Activated CD8-positive, alpha-beta memory T cell treated with anti-CD3 and anti-CD28 coated beads, Interleukin-2, amount 10 ng/mL, durations not matched to agents 7 days and 5 days (primary cell): Measurements from ENCODE around the gene SLC35G6. TPM values are rescaled to one million over a fixed set of nuclear protein-coding genes. Genes with fewer than 3 reads are reported as not detected.
"Not testable (repeated sequence)": the region's sequence is repeated elsewhere in the genome, so short reads cannot be mapped to it uniquely, and the experiment has no call there.

ENCODE experiments used
- ATAC-seq: fragments of 150-1000 bp; cut with Tn5 transposase; one replicate; pipeline ENCODE4 v1.10.0; 2021; ENCODE audit warnings: moderate library complexity
- CTCF ChIA-PET: fragments of 350-600 bp; sonication (Branson Sonifier 250); formaldehyde crosslinking; loops from one replicate; lab custom pipeline; 2021; ENCODE audit warnings: antibody characterized with exemption; lab: Charles Lee
- DNase-seq: peaks from one replicate; pipeline ENCODE4 v3.0.0-alpha.2; 2020
- H3K27ac Mint-ChIP-seq: one replicate; pipeline ENCODE4 v1.8.0; 2021; ENCODE audit warnings: mild to moderate bottlenecking, mixed read lengths
- H3K27me3 Mint-ChIP-seq: one replicate; pipeline ENCODE4 v1.8.0; 2021; ENCODE audit warnings: mixed read lengths
- H3K36me3 Mint-ChIP-seq: one replicate; pipeline ENCODE4 v1.8.0; 2021; ENCODE audit warnings: mild to moderate bottlenecking, mixed read lengths
- H3K4me1 Mint-ChIP-seq: one replicate; pipeline ENCODE4 v1.8.0; 2021; ENCODE audit warnings: mixed read lengths
- H3K4me3 Mint-ChIP-seq: one replicate; pipeline ENCODE4 v1.8.0; 2021; ENCODE audit warnings: mild to moderate bottlenecking, moderate library complexity, mixed read lengths
- H3K9me3 Mint-ChIP-seq: one replicate; pipeline ENCODE4 v1.8.0; 2022; ENCODE audit warnings: low read depth, mixed read lengths
- total RNA-seq, 2 experiments: library from RNA; stranded (reverse); gene quantifications; one replicate each; pipeline ENCODE4 v1.2.3, GENCODE V29; 2021

The SLC35G6 gene
- not detected for total RNA-seq

DNA sequence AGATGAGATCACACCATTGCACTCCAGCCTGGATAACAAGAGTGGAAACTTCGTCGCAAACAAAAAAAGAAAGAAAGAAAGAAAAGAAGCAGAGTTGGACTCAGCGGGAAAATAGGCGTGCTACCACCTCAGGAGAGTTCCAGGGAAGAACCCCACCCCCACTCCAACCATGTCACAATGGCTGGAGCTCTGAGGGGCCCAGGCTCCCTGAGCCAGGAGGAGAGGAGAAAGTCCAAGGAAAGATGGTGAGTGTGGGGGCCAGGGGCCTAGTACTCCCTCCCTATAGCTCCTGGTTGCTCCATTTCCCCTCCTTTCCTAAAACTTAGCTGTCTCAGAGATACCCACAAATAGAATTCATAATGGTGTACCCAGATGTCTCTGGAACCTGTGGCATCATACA is at the start of gene SLC35G6:
Gene SLC35G6 (plus strand): TSS at position 172 of the 400 bp plus-strand sequence. CDS start 71 bp downstream, at position 243.
- ATAC-seq, DNase-seq, H3K9me3 Mint-ChIP-seq, H3K27me3 Mint-ChIP-seq: not testable (repeated sequence)
- CTCF ChIA-PET, result interaction anchor here (3.6 kb wide), 1 partner anchor 45 kb away, joined by 21 read pairs; no protein-coding TSS in a partner anchor
- Mint-ChIP-seq H3K4me1 (peaks cover 66% of the 10 kb centered on the region), H3K36me3 (peaks cover 14% of the 10 kb centered on the region), H3K4me3 (peak within 1 kb of the TSS; percentile 93), H3K27ac (peak within 1 kb of the TSS; percentile 100)

DNA sequence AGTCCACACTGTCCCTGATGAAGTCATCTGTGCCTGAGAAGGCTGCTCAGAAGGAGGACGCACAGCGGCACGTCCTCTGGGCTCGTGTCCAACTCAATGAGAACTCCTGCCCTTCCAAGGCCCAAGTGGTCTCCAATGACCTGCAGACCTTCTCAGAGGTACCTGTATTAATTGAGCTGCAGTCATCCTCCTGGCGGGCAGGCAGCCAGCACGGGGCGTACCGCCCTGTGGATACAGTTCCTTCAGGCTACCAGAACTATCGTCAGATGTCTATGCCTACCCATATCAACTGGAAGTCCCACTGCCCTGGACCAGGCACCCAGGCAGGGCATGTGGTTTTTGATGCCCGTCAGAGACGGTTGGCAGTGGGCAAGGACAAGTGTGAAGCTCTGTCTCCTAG is 49.0 kb upstream of the SLC35G6 start:
- Mint-ChIP-seq H3K27ac (no peak overlapping the region), H3K9me3 (no peaks in the 10 kb centered on the region), H3K36me3 (no peaks in the 10 kb centered on the region), H3K4me3 (no peak overlapping the region), H3K4me1 (peaks cover 20% of the 10 kb centered on the region), H3K27me3 (no peaks in the 10 kb centered on the region)
- DNase-seq, result no peak
- ATAC-seq, result no peak
- CTCF ChIA-PET, result interaction anchor here (1.0 kb wide), 1 partner anchor 28 kb away, joined by 3 read pairs; the partner anchor contains the start of gene TMEM256

DNA sequence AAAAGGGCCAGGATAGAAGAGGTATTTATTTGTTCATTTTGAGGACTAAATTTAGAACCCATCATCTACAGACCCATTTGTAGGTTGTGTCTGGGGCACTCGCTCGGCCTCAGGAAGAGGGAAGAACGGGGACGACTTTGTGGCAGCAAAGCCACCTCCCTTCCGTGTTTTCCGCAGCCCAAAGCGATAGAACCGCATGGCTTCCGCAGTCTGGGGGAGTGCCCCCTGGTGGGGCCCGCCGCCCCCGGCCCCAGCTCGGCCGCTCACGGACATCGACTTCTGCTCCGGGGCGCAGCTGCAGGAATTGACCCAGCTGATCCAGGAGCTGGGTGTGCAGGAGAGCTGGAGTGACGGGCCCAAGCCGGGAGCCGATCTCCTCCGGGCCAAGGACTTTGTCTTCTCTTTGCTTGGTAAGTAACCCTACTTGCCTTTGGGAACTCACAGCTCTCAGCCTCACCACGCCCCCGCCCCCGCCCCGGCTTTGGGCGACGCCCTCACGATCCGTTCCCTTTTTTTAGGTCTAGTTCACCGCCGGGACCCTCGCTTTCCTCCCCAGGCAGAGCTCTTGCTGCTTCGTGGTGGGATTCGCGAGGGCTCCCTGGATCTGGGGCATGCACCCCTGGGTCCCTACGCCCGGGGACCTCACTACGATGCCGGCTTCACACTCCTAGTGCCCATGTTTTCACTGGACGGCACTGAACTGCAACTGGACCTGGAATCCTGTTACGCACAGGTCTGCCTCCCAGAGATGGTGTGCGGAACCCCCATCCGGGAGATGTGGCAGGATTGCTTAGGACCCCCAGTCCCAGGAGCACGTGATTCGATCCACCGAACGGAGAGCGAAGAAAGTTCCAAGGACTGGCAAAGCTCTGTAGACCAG is 45.3 kb upstream of the SLC35G6 start:
- peaks cover 48% of the 10 kb centered on the region for H3K4me1 Mint-ChIP-seq
- no peaks in the 10 kb centered on the region for H3K9me3 Mint-ChIP-seq
- CTCF ChIA-PET, result interaction anchor here (0.9 to 5.3 kb wide), 43 partner anchors 9 to 409 kb away, joined by 3 to 88 read pairs (median 6); partner anchors contain the start of genes ACAP1, CHRNB1, NEURL4 and NLGN2
- peak overlapping the region; percentile 86 for H3K4me3 Mint-ChIP-seq
- DNase-seq, result peak; percentile 79
- peaks cover 18% of the 10 kb centered on the region for H3K27me3 Mint-ChIP-seq
- peak; percentile 38 for ATAC-seq
- H3K36me3 Mint-ChIP-seq, result peaks cover 11% of the 10 kb centered on the region
- peak overlapping the region; percentile 97 for H3K27ac Mint-ChIP-seq

DNA sequence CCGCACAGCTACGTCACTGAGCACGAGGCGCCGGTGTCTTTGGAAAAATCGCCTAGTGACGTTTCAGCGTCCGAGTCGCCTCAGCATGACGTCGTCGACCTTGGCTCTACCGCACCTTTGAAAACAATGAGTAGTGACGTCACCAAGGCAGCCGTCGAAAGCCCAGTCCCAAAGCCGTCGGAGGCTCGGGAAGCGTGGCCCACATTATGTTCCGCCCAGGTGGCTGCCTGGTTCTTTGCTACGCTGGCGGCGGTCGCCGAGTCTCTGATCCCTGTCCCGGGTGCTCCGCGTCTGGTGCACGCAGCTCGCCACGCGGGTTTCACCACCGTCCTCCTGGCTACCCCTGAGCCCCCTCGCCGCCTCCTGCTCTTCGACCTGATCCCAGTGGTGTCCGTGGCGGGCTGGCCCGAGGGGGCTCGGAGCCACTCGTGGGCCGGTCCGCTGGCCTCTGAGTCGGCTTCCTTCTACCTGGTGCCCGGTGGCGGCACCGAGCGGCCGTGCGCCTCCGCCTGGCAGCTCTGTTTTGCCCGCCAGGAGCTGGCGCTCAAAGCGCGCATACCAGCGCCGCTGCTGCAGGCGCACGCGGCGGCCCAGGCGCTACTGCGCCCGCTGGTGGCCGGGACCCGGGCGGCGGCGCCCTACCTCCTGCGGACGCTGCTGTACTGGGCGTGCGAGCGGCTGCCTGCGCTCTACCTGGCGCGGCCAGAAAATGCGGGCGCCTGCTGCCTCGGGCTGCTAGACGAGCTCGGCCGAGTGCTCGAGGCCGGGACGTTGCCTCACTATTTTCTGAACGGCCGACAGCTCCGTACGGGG is 44.5 kb upstream of the SLC35G6 start:
- peak; percentile 87 for DNase-seq
- Mint-ChIP-seq H3K4me3 (peak overlapping the region; percentile 86), H3K27ac (peak overlapping the region; percentile 97), H3K9me3 (no peaks in the 10 kb centered on the region), H3K36me3 (peaks cover 11% of the 10 kb centered on the region), H3K4me1 (peaks cover 48% of the 10 kb centered on the region), H3K27me3 (peaks cover 21% of the 10 kb centered on the region)
- CTCF ChIA-PET, result interaction anchor here (0.8 to 5.3 kb wide), 53 partner anchors 9 to 408 kb away, joined by 3 to 88 read pairs (median 5); partner anchors contain the start of genes ACAP1, CHRNB1, FXR2 and NEURL4
- ATAC-seq, result peak; percentile 71

DNA sequence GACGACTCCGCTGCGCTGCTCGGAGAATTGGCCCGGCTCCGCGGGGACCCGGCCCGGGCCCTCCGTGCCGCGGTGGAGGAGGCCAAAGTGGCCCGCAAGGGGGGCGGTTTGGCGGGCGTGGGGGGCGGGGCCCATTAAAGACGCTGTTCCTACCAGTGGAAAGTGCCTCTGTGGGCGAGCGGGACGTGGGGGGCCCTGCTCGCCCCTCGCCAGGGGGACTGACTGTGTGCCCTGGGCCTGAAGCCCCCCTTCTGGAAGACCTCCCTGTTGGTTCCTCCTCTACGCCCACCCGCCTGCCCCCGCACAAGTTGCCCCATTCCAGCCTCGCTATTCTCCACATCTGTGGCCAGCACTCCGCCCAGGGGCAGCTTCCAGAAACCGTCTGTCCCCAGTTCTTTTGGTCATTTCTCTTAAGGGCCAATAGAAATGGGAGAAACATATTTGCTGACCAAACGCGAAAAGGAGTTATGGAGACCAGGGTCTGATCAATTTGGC is 43.8 kb upstream of the SLC35G6 start:
- no peak for DNase-seq
- Mint-ChIP-seq H3K4me1 (peaks cover 48% of the 10 kb centered on the region), H3K9me3 (no peaks in the 10 kb centered on the region), H3K36me3 (peaks cover 11% of the 10 kb centered on the region), H3K27ac (peak overlapping the region; percentile 28), H3K4me3 (peak overlapping the region; percentile 86), H3K27me3 (peaks cover 26% of the 10 kb centered on the region)
- no peak for ATAC-seq
- CTCF ChIA-PET, result interaction anchor here (0.8 to 5.3 kb wide), 45 partner anchors 8 to 249 kb away, joined by 3 to 88 read pairs (median 6); partner anchors contain the start of genes ACAP1, CHRNB1, FXR2 and NEURL4

DNA sequence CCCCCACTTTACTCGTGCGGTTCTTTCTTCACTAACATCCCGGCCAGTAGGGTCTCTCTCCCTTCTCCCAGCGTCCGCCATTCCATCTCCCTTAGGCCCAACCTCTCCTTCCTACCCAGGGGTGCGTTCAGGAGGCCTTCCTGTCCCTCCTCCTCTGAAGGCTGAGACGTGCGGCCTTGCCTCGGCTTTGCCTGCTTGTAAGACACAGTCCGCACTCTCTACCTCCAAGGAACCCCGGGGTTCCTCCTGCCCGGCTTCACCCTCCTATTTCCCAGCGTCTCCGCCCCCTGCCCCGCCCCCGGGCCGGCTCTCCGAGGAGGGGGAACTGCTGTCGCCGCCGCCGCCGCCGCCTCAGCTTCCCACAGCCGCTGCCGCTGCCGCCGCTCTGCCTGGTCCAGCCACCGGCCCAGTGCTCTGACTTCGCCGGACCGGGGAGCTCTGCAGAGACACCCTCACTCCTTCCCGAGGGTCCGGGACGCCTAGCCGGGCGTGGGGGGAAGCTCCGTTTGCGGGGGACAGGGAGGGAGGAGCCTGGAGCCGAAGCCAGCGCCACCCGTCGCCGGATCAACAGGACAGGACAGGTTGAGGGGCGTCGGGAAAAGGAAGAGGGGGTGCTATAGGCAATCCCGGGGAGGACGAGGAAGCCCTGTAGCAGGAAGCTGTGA is 43.2 kb upstream of the SLC35G6 start:
- peaks cover 48% of the 10 kb centered on the region for H3K4me1 Mint-ChIP-seq
- peaks cover 28% of the 10 kb centered on the region for H3K27me3 Mint-ChIP-seq
- CTCF ChIA-PET, result interaction anchor here (1.2 to 5.3 kb wide), 9 partner anchors 7 to 175 kb away, joined by 4 to 88 read pairs (median 32); partner anchors contain the start of genes CHRNB1, NEURL4, PLSCR3 and SENP3
- peak overlapping the region; percentile 64 for H3K4me3 Mint-ChIP-seq
- H3K9me3 Mint-ChIP-seq, result no peaks in the 10 kb centered on the region
- ATAC-seq, result no peak
- H3K27ac Mint-ChIP-seq, result peak overlapping the region; percentile 28
- H3K36me3 Mint-ChIP-seq, result peaks cover 11% of the 10 kb centered on the region
- peak; percentile 61 for DNase-seq

DNA sequence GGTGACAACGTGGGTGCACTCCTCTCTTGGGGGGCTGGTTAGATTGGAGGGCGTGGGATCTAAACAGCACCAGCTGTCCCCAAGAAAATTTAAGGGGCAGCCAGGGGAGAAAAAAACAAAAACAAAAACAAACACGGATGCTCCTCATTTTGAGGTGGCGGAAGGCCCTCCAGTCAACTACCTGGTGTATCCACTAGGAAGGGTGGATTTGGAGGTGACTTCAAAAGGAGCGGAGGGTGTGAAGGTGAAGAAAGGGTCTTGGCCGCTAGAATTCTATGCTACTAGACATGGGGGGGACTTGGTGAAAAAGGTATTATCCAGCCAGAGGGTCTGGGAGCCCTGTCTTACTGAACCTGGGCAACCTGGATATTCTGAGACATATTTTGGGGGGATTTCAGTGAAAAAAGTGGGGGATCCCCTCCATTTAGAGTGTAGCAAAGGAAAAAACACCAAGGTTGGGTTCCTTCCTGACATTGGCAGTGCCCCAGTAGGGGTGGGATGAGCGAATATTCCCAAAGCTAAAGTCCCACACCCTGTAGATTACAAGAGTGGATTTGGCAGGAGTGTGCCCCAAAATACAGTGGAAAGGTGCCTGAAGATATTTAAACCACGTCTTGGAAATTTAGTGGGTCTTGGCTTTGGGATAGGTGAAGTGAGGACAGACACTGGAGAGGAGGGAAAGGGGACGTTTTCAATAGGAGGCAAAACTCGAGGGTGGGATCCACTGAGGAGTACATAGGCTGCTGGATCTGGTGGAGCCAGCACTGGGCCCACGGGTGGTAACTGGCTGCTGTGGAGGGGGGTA is 42.4 kb upstream of the SLC35G6 start:
- no peak for DNase-seq
- Mint-ChIP-seq H3K27ac (peak overlapping the region; percentile 47), H3K27me3 (peaks cover 34% of the 10 kb centered on the region), H3K4me1 (peaks cover 48% of the 10 kb centered on the region), H3K4me3 (peak overlapping the region; percentile 64), H3K9me3 (no peaks in the 10 kb centered on the region), H3K36me3 (peaks cover 11% of the 10 kb centered on the region)
- CTCF ChIA-PET, result interaction anchor here (1.0 to 5.3 kb wide), 8 partner anchors 16 to 122 kb away, joined by 3 to 88 read pairs (median 24); partner anchors contain the start of genes PLSCR3, SENP3 and TMEM95
- no peak for ATAC-seq

DNA sequence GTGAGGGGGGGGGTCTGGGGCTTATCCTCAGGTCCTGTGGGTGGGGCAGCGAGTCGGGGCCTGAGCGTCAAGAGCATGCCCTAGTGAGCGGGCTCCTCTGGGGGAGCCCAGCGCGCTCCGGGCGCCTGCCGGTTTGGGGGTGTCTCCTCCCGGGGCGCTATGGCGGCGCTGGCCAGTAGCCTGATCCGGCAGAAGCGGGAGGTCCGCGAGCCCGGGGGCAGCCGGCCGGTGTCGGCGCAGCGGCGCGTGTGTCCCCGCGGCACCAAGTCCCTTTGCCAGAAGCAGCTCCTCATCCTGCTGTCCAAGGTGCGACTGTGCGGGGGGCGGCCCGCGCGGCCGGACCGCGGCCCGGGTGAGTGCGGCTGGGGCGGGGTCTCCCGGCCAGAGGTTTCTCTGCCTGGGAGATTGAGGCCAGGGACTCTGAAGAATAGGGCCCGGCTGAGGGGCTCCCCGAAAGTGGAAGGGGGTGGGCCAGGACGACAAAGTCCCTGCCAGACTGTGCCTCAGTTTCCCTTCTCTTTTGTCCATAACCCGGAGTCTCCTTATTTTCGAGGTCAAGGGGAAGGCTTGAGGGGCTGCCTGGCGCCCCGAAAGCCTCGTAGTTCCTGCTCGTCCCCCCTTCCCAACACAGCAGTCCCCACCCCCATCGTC is 41.7 kb upstream of the SLC35G6 start, which contains the start of gene FGF11:
Gene FGF11 (plus strand): TSS at position 51 of the 651 bp plus-strand sequence. CDS start 109 bp downstream, at position 160.
- peaks cover 48% of the 10 kb centered on the region for H3K4me1 Mint-ChIP-seq
- DNase-seq, result no peak

DNA sequence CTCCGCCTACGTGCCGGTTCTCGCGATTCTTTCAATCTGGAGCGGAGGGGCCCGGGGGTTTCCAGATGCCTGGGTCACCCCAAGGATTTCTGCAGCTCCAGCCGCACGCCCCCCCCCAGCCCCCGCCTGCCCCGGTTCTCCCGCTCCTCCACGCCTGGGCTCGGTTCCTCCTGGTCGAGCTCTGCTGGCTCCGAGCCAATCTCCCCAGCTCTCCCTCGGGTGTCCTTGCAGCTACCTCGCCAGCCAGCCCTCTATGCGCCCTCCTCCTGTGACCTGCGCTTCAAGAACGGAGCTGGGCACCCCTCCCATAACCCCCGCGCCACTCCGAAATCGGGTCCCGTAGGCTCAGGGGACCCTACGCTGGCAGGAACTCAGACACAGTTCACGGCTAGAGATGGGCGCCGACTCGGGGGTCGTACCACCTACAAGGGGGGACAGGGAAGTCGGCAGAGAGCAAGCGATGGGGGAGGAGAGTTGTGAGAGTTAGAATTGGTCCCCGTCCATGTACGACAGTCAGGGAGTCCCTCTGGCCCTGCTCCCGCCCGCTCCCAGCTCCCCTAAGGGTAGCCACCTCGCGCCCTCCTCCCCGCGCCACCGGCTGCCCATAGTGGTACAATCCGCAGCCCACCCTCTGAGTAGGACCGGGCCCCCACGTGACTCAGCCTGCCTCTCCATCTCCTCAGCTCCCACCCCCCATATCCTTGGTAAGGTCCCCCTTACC is 41.0 kb upstream of the SLC35G6 start:
- Mint-ChIP-seq H3K4me1 (peaks cover 49% of the 10 kb centered on the region), H3K9me3 (no peaks in the 10 kb centered on the region), H3K36me3 (peaks cover 11% of the 10 kb centered on the region), H3K4me3 (peak overlapping the region; percentile 78), H3K27ac (peak overlapping the region; percentile 43), H3K27me3 (peaks cover 47% of the 10 kb centered on the region)
- CTCF ChIA-PET, result interaction anchor here (0.8 to 2.7 kb wide), 12 partner anchors 15 to 246 kb away, joined by 3 to 12 read pairs (median 4); partner anchors contain the start of genes PLSCR3, SENP3 and TP53
- ATAC-seq (no peak), DNase-seq (peak; percentile 69)

More for the DNA sequence above, 41.7 kb upstream of the SLC35G6 start, which contains the start of gene FGF11:
- Mint-ChIP-seq H3K36me3 (peaks cover 11% of the 10 kb centered on the region), H3K4me3 (peak within 1 kb of the TSS; percentile 78), H3K27me3 (peaks cover 42% of the 10 kb centered on the region), H3K27ac (peak within 1 kb of the TSS; percentile 47), H3K9me3 (no peaks in the 10 kb centered on the region)
- CTCF ChIA-PET, result interaction anchor here (0.8 to 5.0 kb wide), 12 partner anchors 16 to 247 kb away, joined by 3 to 41 read pairs (median 4); partner anchors contain the start of genes PLSCR3, SENP3 and TP53
- ATAC-seq, result no peak

DNA sequence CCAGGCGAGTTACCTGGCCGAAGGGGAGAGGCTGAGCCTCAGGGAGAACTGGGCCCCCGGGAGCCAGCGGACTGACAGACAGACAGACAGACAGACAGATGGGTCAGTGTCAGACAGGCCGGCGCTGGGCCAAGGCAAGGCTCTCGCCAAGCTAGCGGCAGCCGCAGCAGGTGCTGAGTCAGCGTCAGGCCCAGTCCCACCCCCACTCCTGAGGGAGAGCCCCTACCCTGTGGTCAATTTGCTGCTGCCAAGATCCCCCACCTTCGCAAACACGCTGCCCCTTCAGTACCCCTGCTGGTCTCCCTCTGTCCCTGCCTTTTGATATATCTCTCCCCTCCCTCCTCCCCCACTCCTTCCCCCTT is 40.4 kb upstream of the SLC35G6 start:
- peaks cover 51% of the 10 kb centered on the region for H3K4me1 Mint-ChIP-seq
- DNase-seq (peak; percentile 46), ATAC-seq (no peak)
- CTCF ChIA-PET, result interaction anchor here (0.8 to 2.7 kb wide), 10 partner anchors 14 to 247 kb away, joined by 3 to 13 read pairs (median 6); partner anchors contain the start of genes FXR2, SENP3 and TP53
- H3K27me3 Mint-ChIP-seq, result peaks cover 53% of the 10 kb centered on the region
- no peak overlapping the region for H3K27ac Mint-ChIP-seq
- H3K9me3 Mint-ChIP-seq, result no peaks in the 10 kb centered on the region
- H3K4me3 Mint-ChIP-seq, result peak overlapping the region; percentile 78
- peaks cover 11% of the 10 kb centered on the region for H3K36me3 Mint-ChIP-seq
